Neural progenitor cell (in vitro differentiated cells): ENCODE data around the gene RASA4B. TPM values are rescaled to one million over a fixed set of nuclear protein-coding genes. Genes with fewer than 3 reads are reported as not detected.
"Not testable (repeated sequence)": the region's sequence is repeated elsewhere in the genome, so short reads cannot be mapped to it uniquely, and the experiment has no call there.

Experiments used
- DNase-seq: peaks from one replicate; pipeline ENCODE4 v3.0.0-alpha.2; 2016; ENCODE audit warnings: low spot score
- H2AFZ ChIP-seq: fragments of 200-600 bp; sonication (generic); replicated peaks from 2 replicates; pipeline ENCODE4 v1.6.1; 2016; ENCODE audit warnings: antibody characterized with exemption
- H3F3A ChIP-seq: fragments of 200-600 bp; sonication (generic); 2 replicates; pipeline ENCODE4 v1.6.1; 2016; ENCODE audit warnings: antibody characterized with exemption, low read depth
- H3K27ac ChIP-seq: fragments of 200-600 bp; sonication (generic); 2 replicates; pipeline ENCODE4 v1.5.1; 2016; ENCODE audit warnings: mild to moderate bottlenecking
- H3K27me3 ChIP-seq: fragments of 200-600 bp; sonication (generic); 2 replicates; pipeline ENCODE4 v1.6.1; 2016; ENCODE audit warnings: mild to moderate bottlenecking, moderate library complexity
- H3K36me3 ChIP-seq: fragments of 200-600 bp; sonication (generic); 2 replicates; pipeline ENCODE4 v1.5.1; 2016
- H3K4me1 ChIP-seq: fragments of 200-600 bp; sonication (generic); 2 replicates; pipeline ENCODE4 v1.6.1; 2016; ENCODE audit warnings: mixed run types
- H3K4me2 ChIP-seq: fragments of 200-600 bp; sonication (generic); 2 replicates; pipeline ENCODE4 v1.6.1; 2016
- H3K4me3 ChIP-seq: fragments of 200-600 bp; sonication (generic); 2 replicates; pipeline ENCODE4 v1.5.1; 2016
- H3K79me2 ChIP-seq: fragments of 200-600 bp; sonication (generic); 2 replicates; pipeline ENCODE4 v1.6.1; 2016; ENCODE audit warnings: low read depth
- H3K9ac ChIP-seq: fragments of 200-600 bp; sonication (generic); 2 replicates; pipeline ENCODE4 v1.6.1; 2016
- H3K9me3 ChIP-seq: fragments of 200-600 bp; sonication (generic); 2 replicates; pipeline ENCODE4 v1.5.1; 2016; ENCODE audit warnings: low read depth
- H4K20me1 ChIP-seq: fragments of 200-600 bp; sonication (generic); 2 replicates; pipeline ENCODE4 v1.6.1; 2016; ENCODE audit warnings: low read depth
- H3K27ac Mint-ChIP-seq: 3 replicates; pipeline ENCODE4 v1.8.0; 2021; ENCODE audit warnings: mixed read lengths
- H3K27me3 Mint-ChIP-seq: 2 replicates; pipeline ENCODE4 v1.8.0; 2022; ENCODE audit warnings: low read depth, mild to moderate bottlenecking, inconsistent platforms, moderate library complexity, mixed read lengths; ENCODE audit not compliant: insufficient read depth
- H3K36me3 Mint-ChIP-seq: 3 replicates; pipeline ENCODE4 v1.8.0; 2021; ENCODE audit warnings: mixed read lengths
- H3K4me1 Mint-ChIP-seq: 3 replicates; pipeline ENCODE4 v1.8.0; 2021; ENCODE audit warnings: mixed read lengths
- H3K4me3 Mint-ChIP-seq: 3 replicates; pipeline ENCODE4 v1.8.0; 2021; ENCODE audit warnings: mild to moderate bottlenecking, moderate library complexity, mixed read lengths
- H3K9me3 Mint-ChIP-seq: 3 replicates; pipeline ENCODE4 v1.8.0; 2020; ENCODE audit warnings: mixed read lengths
- total RNA-seq: library from RNA; depleted of rRNA; stranded (reverse); fragments of >200 nt; gene quantifications from 2 replicates; pipeline ENCODE4 v1.2.3, GENCODE V29; 2015; ENCODE audit warnings: low replicate concordance

RASA4B gene
- total RNA-seq: 0.99 and 3.9 TPM in 2 replicates

DNA sequence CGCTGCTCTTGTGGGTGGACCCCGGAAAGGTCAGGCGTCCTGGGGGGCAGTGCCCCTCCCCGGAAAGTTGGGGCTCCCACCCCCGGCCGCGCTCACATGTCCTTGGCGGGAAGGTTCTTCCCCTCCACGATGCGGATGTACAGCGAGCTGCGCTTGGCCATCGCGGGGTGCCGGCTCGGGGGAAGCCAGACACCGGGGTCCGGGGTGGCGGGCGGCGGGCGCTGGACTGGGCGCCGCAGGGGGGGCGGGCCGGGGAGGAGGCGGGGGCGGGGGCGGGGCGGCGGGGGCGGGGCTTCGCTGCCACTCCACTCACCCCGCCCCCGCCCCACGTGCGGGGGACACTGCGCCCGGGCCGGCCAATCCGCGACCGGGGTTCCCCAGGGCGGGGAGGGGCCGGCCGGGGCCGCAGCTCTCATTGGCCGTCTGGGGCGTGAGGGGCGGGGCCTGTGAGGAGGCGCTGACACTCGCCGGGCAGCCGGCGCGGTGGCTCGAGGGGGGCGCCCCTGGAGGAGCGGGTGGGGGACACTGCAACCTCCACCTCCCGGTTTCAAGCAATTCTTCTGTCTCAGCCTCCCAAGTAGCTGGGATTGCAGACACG is at the start of gene RASA4B:
RASA4B (minus strand) TSS at position 228 of the 598 bp plus-strand sequence; CDS start at position 161, 67 bp downstream.
- H4K20me1 ChIP-seq, H3K4me1 ChIP-seq, H3K9ac ChIP-seq, H3K27ac Mint-ChIP-seq, H3K4me2 ChIP-seq, H3K27ac ChIP-seq, H3F3A ChIP-seq, H3K9me3 ChIP-seq, H3K36me3 Mint-ChIP-seq, H3K79me2 ChIP-seq, H3K27me3 ChIP-seq, H3K4me3 ChIP-seq, H3K4me1 Mint-ChIP-seq, H3K27me3 Mint-ChIP-seq, H2AFZ ChIP-seq, H3K36me3 ChIP-seq, H3K9me3 Mint-ChIP-seq: not testable (repeated sequence)
- peak; percentile 36 for DNase-seq
- H3K4me3 Mint-ChIP-seq: peak within 1 kb of the TSS; percentile 78

DNA sequence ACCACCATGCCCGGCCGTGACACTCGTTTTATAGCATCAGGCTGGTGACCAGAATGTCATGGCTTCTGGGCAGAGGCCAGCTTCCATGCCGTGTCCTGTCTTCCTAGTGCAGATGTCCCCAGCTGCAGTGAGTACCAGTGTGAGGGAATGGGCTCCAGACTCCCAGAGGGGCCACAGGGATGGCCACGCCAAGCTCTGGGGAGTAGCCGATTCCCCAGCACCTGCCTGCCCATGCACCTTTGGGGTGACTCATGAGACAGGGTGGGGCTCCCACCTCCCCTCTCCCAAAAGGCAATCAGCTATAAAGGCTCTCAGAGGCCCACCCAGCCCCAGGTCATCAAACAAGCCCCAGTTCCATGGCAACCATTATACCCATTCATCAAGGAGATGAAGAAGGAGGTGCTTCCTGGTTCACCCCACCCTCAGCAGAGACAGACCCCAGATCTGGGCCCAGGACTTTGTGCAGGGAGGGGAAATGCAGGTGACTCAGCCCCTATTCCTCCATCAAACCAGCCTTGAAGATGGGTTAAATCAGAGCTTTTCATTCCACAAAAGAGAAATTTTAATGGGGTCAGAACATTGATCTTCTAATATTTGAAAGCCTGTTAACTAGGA is 33.3 kb upstream of the RASA4B start, which contains the start of gene SPDYE2:
SPDYE2 (plus strand) TSS at position 419 of the 615 bp plus-strand sequence. CDS start 2,030 bp downstream, outside the sequence.
- H3K9me3 Mint-ChIP-seq, DNase-seq, H3K79me2 ChIP-seq, H3K4me3 Mint-ChIP-seq, H3K36me3 ChIP-seq, H2AFZ ChIP-seq, H3K27ac ChIP-seq, H3K27me3 ChIP-seq, H3K4me1 Mint-ChIP-seq, H3K36me3 Mint-ChIP-seq, H3K27ac Mint-ChIP-seq, H3K4me2 ChIP-seq, H3K27me3 Mint-ChIP-seq, H3K4me1 ChIP-seq, H3F3A ChIP-seq, H4K20me1 ChIP-seq, H3K9ac ChIP-seq, H3K4me3 ChIP-seq, H3K9me3 ChIP-seq: not testable (repeated sequence)

DNA sequence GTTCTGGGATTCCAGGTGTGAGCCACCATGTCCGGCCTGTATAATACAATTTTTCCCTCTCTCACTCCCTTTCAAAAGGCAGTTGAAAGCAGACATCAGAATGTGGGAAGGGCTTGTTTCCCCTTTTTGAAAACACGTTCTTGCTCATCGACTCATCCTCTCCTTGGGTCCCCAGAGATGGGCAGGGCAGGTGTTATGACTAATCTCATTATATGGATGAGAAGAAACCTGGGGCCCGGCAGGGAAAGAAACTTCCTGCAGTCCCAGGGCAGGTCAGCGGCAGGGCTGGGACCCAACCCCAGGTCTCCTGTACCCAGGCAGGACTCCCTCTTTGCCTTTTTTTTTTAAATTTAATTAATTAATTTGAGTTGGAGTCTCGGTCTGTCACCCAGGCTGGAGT is 28.8 kb upstream of the RASA4B start:
- H3K36me3 Mint-ChIP-seq, H3K79me2 ChIP-seq, H3K9ac ChIP-seq, H3K9me3 ChIP-seq, H4K20me1 ChIP-seq, H3K36me3 ChIP-seq, H3K4me1 Mint-ChIP-seq, DNase-seq, H3K27me3 ChIP-seq, H2AFZ ChIP-seq, H3K4me3 Mint-ChIP-seq, H3F3A ChIP-seq, H3K4me1 ChIP-seq, H3K27ac ChIP-seq, H3K9me3 Mint-ChIP-seq, H3K27ac Mint-ChIP-seq, H3K4me3 ChIP-seq, H3K4me2 ChIP-seq, H3K27me3 Mint-ChIP-seq: not testable (repeated sequence)

DNA sequence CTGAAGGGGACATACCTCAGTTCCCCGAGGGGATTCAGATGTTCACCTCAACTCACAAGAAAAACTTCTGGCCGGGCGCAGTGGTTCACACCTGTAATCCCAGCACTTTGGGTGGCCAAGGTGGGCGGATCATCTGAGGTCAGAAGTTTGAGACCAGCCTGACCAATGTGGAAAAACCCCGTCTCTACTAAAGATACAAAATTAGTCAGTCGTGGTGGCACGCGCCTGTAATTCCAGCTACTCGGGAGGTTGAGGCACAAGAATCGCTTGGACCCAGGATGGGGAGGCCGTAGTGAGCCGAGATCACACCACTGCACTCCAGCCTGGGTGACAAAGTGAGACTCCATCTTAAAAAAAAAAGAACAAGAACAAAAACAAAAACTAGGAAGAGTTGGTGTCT is 27.7 kb upstream of the RASA4B start:
- not testable (repeated sequence) for H3K36me3 ChIP-seq, H3K27ac ChIP-seq, H3K4me3 Mint-ChIP-seq, DNase-seq, H3K36me3 Mint-ChIP-seq, H3K4me3 ChIP-seq, H3K27me3 Mint-ChIP-seq, H3K79me2 ChIP-seq, H3K4me1 Mint-ChIP-seq, H3K9ac ChIP-seq, H2AFZ ChIP-seq, H3F3A ChIP-seq, H3K27ac Mint-ChIP-seq, H3K27me3 ChIP-seq, H4K20me1 ChIP-seq, H3K9me3 ChIP-seq, H3K4me1 ChIP-seq, H3K4me2 ChIP-seq, H3K9me3 Mint-ChIP-seq

DNA sequence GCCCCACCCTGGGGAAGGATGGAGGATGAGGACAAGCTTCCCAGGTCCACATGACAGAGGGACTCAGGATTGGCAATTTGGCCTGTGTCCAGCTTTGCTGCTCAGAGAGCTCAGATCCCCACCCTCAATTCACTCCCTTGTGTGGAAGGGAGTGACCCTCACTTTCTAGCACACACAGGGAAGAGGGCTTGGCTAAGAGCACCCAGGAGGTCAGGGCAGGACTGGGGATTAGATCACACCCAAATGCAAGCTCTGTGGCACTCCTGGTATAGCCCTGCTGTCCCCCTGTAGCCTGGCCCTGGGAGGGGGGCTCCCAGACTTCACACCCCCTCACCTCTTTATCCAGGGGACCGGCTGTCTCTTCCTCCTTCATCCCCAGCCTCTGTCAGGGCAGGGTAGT is 26.8 kb upstream of the RASA4B start:
- not testable (repeated sequence) for H3K79me2 ChIP-seq, H3K4me1 Mint-ChIP-seq

DNA sequence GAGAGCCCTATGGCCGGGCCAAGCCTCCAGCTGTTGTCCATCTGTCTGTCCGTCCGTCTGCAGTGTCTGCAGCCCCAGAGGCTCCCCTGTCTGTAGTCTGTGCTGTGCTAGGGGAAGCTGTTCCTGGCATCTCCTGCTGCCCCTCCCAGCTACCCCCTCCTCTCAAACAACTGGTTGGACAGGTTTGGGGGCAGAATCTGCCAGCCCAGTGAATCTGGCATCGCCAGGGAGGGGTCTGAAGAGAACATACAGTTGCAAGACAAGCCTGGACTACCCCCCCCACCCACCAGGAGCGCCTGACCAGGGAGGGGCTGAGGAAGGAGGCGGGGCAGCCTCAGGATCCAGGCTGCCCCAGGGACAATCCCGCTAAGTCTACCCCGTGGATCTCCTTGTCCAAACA is 26.0 kb upstream of the RASA4B start, which contains the start of gene UPK3BL2:
UPK3BL2 (minus strand) TSS at position 101 of the 400 bp plus-strand sequence; CDS start at position 41, 60 bp downstream.
- H3K79me2 ChIP-seq, H3K27ac Mint-ChIP-seq, H3K4me3 Mint-ChIP-seq, H2AFZ ChIP-seq, H3K9ac ChIP-seq, H3K36me3 ChIP-seq, H3K27me3 Mint-ChIP-seq, H3K27me3 ChIP-seq, H3F3A ChIP-seq, H3K4me3 ChIP-seq, DNase-seq, H3K9me3 ChIP-seq, H3K4me1 ChIP-seq, H3K27ac ChIP-seq, H3K36me3 Mint-ChIP-seq, H3K4me2 ChIP-seq, H4K20me1 ChIP-seq, H3K4me1 Mint-ChIP-seq, H3K9me3 Mint-ChIP-seq: not testable (repeated sequence)

More for the DNA sequence above, 26.8 kb upstream of the RASA4B start:
- not testable (repeated sequence) for H3K9me3 Mint-ChIP-seq, H2AFZ ChIP-seq, H3K36me3 ChIP-seq, H3K27me3 Mint-ChIP-seq, H3K27me3 ChIP-seq, H3K4me2 ChIP-seq, H3K9me3 ChIP-seq, H4K20me1 ChIP-seq, H3K36me3 Mint-ChIP-seq, H3F3A ChIP-seq, H3K9ac ChIP-seq, DNase-seq, H3K4me1 ChIP-seq, H3K27ac Mint-ChIP-seq, H3K4me3 Mint-ChIP-seq, H3K27ac ChIP-seq, H3K4me3 ChIP-seq

DNA sequence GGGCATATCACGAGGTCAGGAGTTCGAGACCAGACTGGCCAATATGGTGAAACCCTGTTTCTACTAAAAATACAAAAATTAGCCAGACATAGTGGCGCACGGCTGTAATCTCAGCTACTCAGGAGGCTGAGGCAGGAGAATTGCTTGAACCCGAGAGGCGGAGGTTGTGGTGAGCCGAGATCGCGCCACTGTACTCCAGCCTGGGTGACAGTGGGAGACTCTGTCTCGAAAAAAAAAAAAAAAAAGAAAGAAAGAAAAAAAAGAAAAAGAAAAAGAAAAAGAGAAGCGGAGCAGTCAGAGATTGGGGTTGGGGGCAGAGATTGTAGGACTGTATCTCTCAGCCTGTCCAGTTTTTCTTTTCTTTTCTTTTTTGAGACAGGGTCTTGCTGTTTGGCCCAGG is 25.2 kb upstream of the RASA4B start:
- H3K4me1 ChIP-seq, H4K20me1 ChIP-seq, DNase-seq, H3K27me3 Mint-ChIP-seq, H3K9me3 ChIP-seq, H3K4me3 ChIP-seq, H3K27ac Mint-ChIP-seq, H3K9ac ChIP-seq, H3K4me1 Mint-ChIP-seq, H3K36me3 ChIP-seq, H3F3A ChIP-seq, H3K79me2 ChIP-seq, H3K4me3 Mint-ChIP-seq, H3K27me3 ChIP-seq, H3K9me3 Mint-ChIP-seq, H3K36me3 Mint-ChIP-seq, H3K27ac ChIP-seq, H3K4me2 ChIP-seq, H2AFZ ChIP-seq: not testable (repeated sequence)

DNA sequence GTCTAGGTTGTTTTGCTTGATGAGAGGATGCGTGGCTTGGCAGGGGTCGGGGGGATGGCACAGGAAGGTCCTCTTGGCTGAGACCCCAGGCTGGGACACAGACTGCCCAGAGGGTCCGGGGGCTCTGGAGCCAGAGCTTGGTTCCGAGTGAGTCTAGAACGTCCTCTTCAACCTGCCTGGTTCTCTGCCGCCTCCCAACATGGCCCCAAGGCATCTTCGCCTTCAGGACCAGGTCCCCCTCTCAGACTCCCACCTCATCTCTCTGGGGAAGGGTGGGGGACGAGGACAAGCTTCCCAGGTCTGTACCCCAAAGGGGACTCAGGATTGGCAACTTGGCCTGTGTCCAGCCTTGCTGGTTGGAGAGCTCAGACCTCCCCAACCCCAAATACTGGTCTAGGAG is 24.5 kb upstream of the RASA4B start:
- not testable (repeated sequence) for H3K27ac Mint-ChIP-seq, H3K4me2 ChIP-seq, H3K27ac ChIP-seq, H3K4me1 ChIP-seq, H3K9me3 ChIP-seq, H2AFZ ChIP-seq, H3F3A ChIP-seq, H3K36me3 Mint-ChIP-seq, H3K36me3 ChIP-seq, DNase-seq, H3K27me3 ChIP-seq, H3K4me3 ChIP-seq, H4K20me1 ChIP-seq, H3K9ac ChIP-seq, H3K79me2 ChIP-seq, H3K9me3 Mint-ChIP-seq, H3K4me3 Mint-ChIP-seq, H3K27me3 Mint-ChIP-seq, H3K4me1 Mint-ChIP-seq
